ENCODE data around the gene ASCL4.

GRCh38 chr12:107807471-107808150 lies 33.1 kb downstream of the ASCL4 start:
- no peak for TF ChIP-seq CTCF (IDR thresholded peaks at IDR 0.05)
- no peak for TF ChIP-seq POLR2AphosphoS5 (IDR thresholded peaks at IDR 0.05)
- no peak for TF ChIP-seq POLR2A (IDR thresholded peaks at IDR 0.05)
